NOMO-1 treated with DMSO at 0.1 percent for 48 hours (cell line): ENCODE results near the gene COX15.
"Not testable (repeated sequence)": the region's sequence is repeated elsewhere in the genome, so short reads cannot be mapped to it uniquely, and the experiment has no call there.

Experiments used
- DNase-seq: peaks from one replicate; lab custom pipeline; 2025; ENCODE audit not compliant: unreplicated experiment; lab: John Stamatoyannopoulos, UW

COX15 gene

GRCh38 chr10:99732033-99732842 is at the start of gene COX15, which contains the start of gene CUTC:
Gene COX15 (minus strand): TSS chr10:99732127. CDS start chr10:99732049, 78 bp downstream.
Gene CUTC (plus strand): TSS chr10:99732234. CDS start chr10:99732349, 115 bp downstream.
- peak; percentile 97 for DNase-seq

GRCh38 chr10:99779335-99779734 is 47.4 kb upstream of the COX15 start:
- peak; percentile 93 for DNase-seq

GRCh38 chr10:99777918-99778714 is 46.2 kb upstream of the COX15 start:
- no peak for DNase-seq

- peak; percentile 71 for DNase-seq
Measured at GRCh38 chr10:99775850-99776249, 43.9 kb upstream of the COX15 start.

- no peak for DNase-seq
Measured at GRCh38 chr10:99770408-99771045, 38.6 kb upstream of the COX15 start.

- DNase-seq, result no peak
Measured at GRCh38 chr10:99769706-99770105, 37.8 kb upstream of the COX15 start.

- DNase-seq, result no peak
Measured at GRCh38 chr10:99768556-99768955, 36.6 kb upstream of the COX15 start.

- no peak for DNase-seq
Measured at GRCh38 chr10:99767901-99768300, 36.0 kb upstream of the COX15 start.

GRCh38 chr10:99766302-99766681 is 34.4 kb upstream of the COX15 start:
- no peak for DNase-seq

- no peak for DNase-seq
Measured at GRCh38 chr10:99765672-99766301, 33.9 kb upstream of the COX15 start.

GRCh38 chr10:99761365-99761764 is 29.4 kb upstream of the COX15 start:
- no peak for DNase-seq

GRCh38 chr10:99760321-99760720 is 28.4 kb upstream of the COX15 start:
- no peak for DNase-seq

GRCh38 chr10:99758211-99758891 is 26.4 kb upstream of the COX15 start:
- DNase-seq, result no peak

- DNase-seq, result no peak
Measured at GRCh38 chr10:99756159-99756558, 24.2 kb upstream of the COX15 start.

- no peak for DNase-seq
Measured at GRCh38 chr10:99754670-99755069, 22.7 kb upstream of the COX15 start.

- no peak for DNase-seq
Measured at GRCh38 chr10:99750641-99751040, 18.7 kb upstream of the COX15 start.

- DNase-seq, result no peak
Measured at GRCh38 chr10:99748823-99749451, 17.0 kb upstream of the COX15 start.

GRCh38 chr10:99746166-99746565 is 14.2 kb upstream of the COX15 start:
- not testable (repeated sequence) for DNase-seq

GRCh38 chr10:99743841-99744240 is 11.9 kb upstream of the COX15 start:
- DNase-seq, result no peak

GRCh38 chr10:99742701-99743100 is 10.8 kb upstream of the COX15 start:
- no peak for DNase-seq
